DND-41 (cell line): Measurements from ENCODE around the gene FGR.
A peak's percentile ranks its signal among the peaks of the same experiment; 100 is the strongest.

Experiments used
- ATAC-seq: fragments of 200-7000 bp; cut with Tn5 transposase; 3 replicates; pipeline ENCODE4 v1.9.1; 2021; ENCODE audit warnings: low read depth; ENCODE audit not compliant: insufficient read depth
- DNase-seq: peaks from one replicate; pipeline ENCODE4 v3.0.0-alpha.2; 2020
- H2AFZ ChIP-seq: 2 replicates; pipeline ENCODE4 v1.6.0; 2012; ENCODE audit warnings: low read depth, low read length
- H3K27ac ChIP-seq: 2 replicates; pipeline ENCODE4 v1.5.1; 2012; ENCODE audit warnings: low read length, inconsistent platforms
- H3K27me3 ChIP-seq: fragments of 200-600 bp; sonication (generic); 2 replicates; pipeline ENCODE4 v1.6.0; 2012; ENCODE audit warnings: low read length, mild to moderate bottlenecking, inconsistent platforms; ENCODE audit not compliant: insufficient read depth, poor library complexity
- H3K36me3 ChIP-seq: 2 replicates; pipeline ENCODE4 v1.5.1; 2012; ENCODE audit warnings: low read length, inconsistent platforms; ENCODE audit not compliant: insufficient read depth
- H3K4me1 ChIP-seq: 2 replicates; pipeline ENCODE4 v1.5.1; 2012; ENCODE audit warnings: mild to moderate bottlenecking, low read length; ENCODE audit not compliant: insufficient read depth
- H3K4me2 ChIP-seq: 2 replicates; pipeline ENCODE4 v1.6.0; 2012; ENCODE audit warnings: mild to moderate bottlenecking, moderate library complexity, low read length, inconsistent platforms; ENCODE audit not compliant: insufficient read depth
- H3K4me3 ChIP-seq, 2 experiments: fragments of 200-600 bp in 1 of 2; shearing (Covaris generic) in 1 of 2; 2 replicates each; pipeline ENCODE4 v1.5.1; 2012 to 2016; ENCODE audit warnings: inconsistent platforms in 2 of 2, low read length in 2 of 2, mild to moderate bottlenecking in 2 of 2, low read depth in 1 of 2, moderate library complexity in 1 of 2
- H3K79me2 ChIP-seq: 2 replicates; pipeline ENCODE4 v1.6.0; 2012; ENCODE audit warnings: low read length, inconsistent platforms; ENCODE audit not compliant: insufficient read depth
- H3K9ac ChIP-seq: 2 replicates; pipeline ENCODE4 v1.6.0; 2012; ENCODE audit warnings: low read depth, mild to moderate bottlenecking, inconsistent platforms, low read length, moderate library complexity
- H3K9me3 ChIP-seq: 2 replicates; pipeline ENCODE4 v1.5.1; 2012; ENCODE audit warnings: low read length, moderate library complexity, mild to moderate bottlenecking, inconsistent platforms; ENCODE audit not compliant: insufficient read depth, severe bottlenecking
- H4K20me1 ChIP-seq: 2 replicates; pipeline ENCODE4 v1.6.0; 2012; ENCODE audit warnings: low read length; ENCODE audit not compliant: insufficient read depth
- CTCF ChIP-seq: IDR thresholded peaks from 2 replicates; pipeline ENCODE4 v1.5.1; 2012; ENCODE audit warnings: borderline replicate concordance, low read length, moderate library complexity, mild to moderate bottlenecking; ENCODE audit not compliant: poor library complexity, severe bottlenecking; ENCODE audit errors: extremely low read depth
- EZH2 ChIP-seq: IDR thresholded peaks from 3 replicates; pipeline ENCODE4 v1.6.1; 2012; ENCODE audit warnings: borderline replicate concordance, low read depth, mild to moderate bottlenecking, moderate library complexity, low read length, inconsistent platforms; ENCODE audit not compliant: severe bottlenecking

FGR gene

GRCh38 chr1:27633298-27633610 is 1.7 kb downstream of the FGR start:
- ATAC-seq: no peak
- H3K4me2 ChIP-seq: peak overlapping the region; percentile 57
- no peaks in the 10 kb centered on the region for H3K36me3 ChIP-seq
- peak overlapping the region; percentile 53 for H3K9ac ChIP-seq
- no peak overlapping the region for H2AFZ ChIP-seq
- TF ChIP-seq EZH2 (no peak), CTCF (no peak)
- peak overlapping the region in 1 of 2 experiments; percentile 22; a peak in 1 of 4 replicates for H3K4me3 ChIP-seq
- no peaks in the 10 kb centered on the region for H3K79me2 ChIP-seq
- H3K27me3 ChIP-seq: no peaks in the 10 kb centered on the region
- no peak for DNase-seq
- H3K9me3 ChIP-seq: no peaks in the 10 kb centered on the region
- H3K27ac ChIP-seq: peak overlapping the region; percentile 91
- H4K20me1 ChIP-seq: no peaks in the 10 kb centered on the region
- H3K4me1 ChIP-seq: peaks cover 97% of the 10 kb centered on the region

- peak overlapping the region; percentile 57 for H3K4me2 ChIP-seq
- TF ChIP-seq EZH2 (no peak), CTCF (no peak)
- no peaks in the 10 kb centered on the region for H3K79me2 ChIP-seq
- DNase-seq (peak; percentile 94), ATAC-seq (peak; percentile 74)
- H3K4me3 ChIP-seq: peak overlapping the region in 1 of 2 experiments; percentile 22; a peak in 1 of 4 replicates
- no peak overlapping the region for H2AFZ ChIP-seq
- peak overlapping the region; percentile 91 for H3K27ac ChIP-seq
- H3K27me3 ChIP-seq: no peaks in the 10 kb centered on the region
- no peaks in the 10 kb centered on the region for H3K36me3 ChIP-seq
- H3K9ac ChIP-seq: peak overlapping the region; percentile 53
- no peaks in the 10 kb centered on the region for H3K9me3 ChIP-seq
- peaks cover 99% of the 10 kb centered on the region for H3K4me1 ChIP-seq
- H4K20me1 ChIP-seq: no peaks in the 10 kb centered on the region
Measured at GRCh38 chr1:27632387-27633297, 2.3 kb downstream of the FGR start.

GRCh38 chr1:27630859-27631491 is 4.0 kb downstream of the FGR start:
- no peaks in the 10 kb centered on the region for H4K20me1 ChIP-seq
- DNase-seq: peak; percentile 69
- H3K9me3 ChIP-seq: no peaks in the 10 kb centered on the region
- TF ChIP-seq CTCF: no peak
- TF ChIP-seq EZH2: no peak
- peaks cover 99% of the 10 kb centered on the region for H3K4me1 ChIP-seq
- H3K9ac ChIP-seq: peak overlapping the region; percentile 53
- peaks cover 7% of the 10 kb centered on the region; the same call in 1 of the 2 replicates for H3K79me2 ChIP-seq
- H2AFZ ChIP-seq: no peak overlapping the region
- peak overlapping the region; percentile 57 for H3K4me2 ChIP-seq
- H3K27ac ChIP-seq: peak overlapping the region; percentile 91
- peak overlapping the region in 1 of 2 experiments; percentile 46; a peak in 1 of 4 replicates for H3K4me3 ChIP-seq
- no peak for ATAC-seq
- H3K27me3 ChIP-seq: no peaks in the 10 kb centered on the region
- no peaks in the 10 kb centered on the region for H3K36me3 ChIP-seq
